Stimulated activated CD8-positive, alpha-beta memory T cell treated with anti-CD3 and anti-CD28 coated beads, Interleukin-7, amount 100 ng/mL, for 24 hours (primary cell): ENCODE measurements around the gene SUGCT.
"Not testable (repeated sequence)": the region's sequence is repeated elsewhere in the genome, so short reads cannot be mapped to it uniquely, and the experiment has no call there.

Experiments
- DNase-seq: peaks from one replicate; pipeline ENCODE4 v3.0.0-alpha.2; 2020; ENCODE audit warnings: low read depth

SUGCT gene

GRCh38 chr7:40200791-40201190 lies 66.0 kb downstream of the SUGCT start:
- DNase-seq = no peak

GRCh38 chr7:40202851-40203250 lies 68.0 kb downstream of the SUGCT start:
- DNase-seq = no peak

GRCh38 chr7:40204581-40204980 lies 69.8 kb downstream of the SUGCT start:
- no peak for DNase-seq

- DNase-seq = no peak
These were observed 71.2 kb downstream of the SUGCT start for GRCh38 chr7:40205992-40206391.

GRCh38 chr7:40211276-40212003 lies 76.6 kb downstream of the SUGCT start:
- DNase-seq = no peak

- DNase-seq = no peak
These were observed 78.5 kb downstream of the SUGCT start for GRCh38 chr7:40213291-40213690.

- DNase-seq = no peak
These were observed 79.1 kb downstream of the SUGCT start for GRCh38 chr7:40213856-40214255.

GRCh38 chr7:40218612-40219011 lies 83.8 kb downstream of the SUGCT start:
- not testable (repeated sequence) for DNase-seq

GRCh38 chr7:40219917-40220316 lies 85.1 kb downstream of the SUGCT start:
- DNase-seq = no peak

GRCh38 chr7:40220421-40220911 lies 85.7 kb downstream of the SUGCT start:
- no peak for DNase-seq

- no peak for DNase-seq
These were observed 87.0 kb downstream of the SUGCT start for GRCh38 chr7:40221836-40222235.

- no peak for DNase-seq
These were observed 88.8 kb downstream of the SUGCT start for GRCh38 chr7:40223451-40224127.

- DNase-seq = no peak
These were observed 95.3 kb downstream of the SUGCT start for GRCh38 chr7:40230101-40230500.

- no peak for DNase-seq
These were observed 97.0 kb downstream of the SUGCT start for GRCh38 chr7:40231796-40232195.

GRCh38 chr7:40232242-40232893 lies 97.6 kb downstream of the SUGCT start:
- no peak for DNase-seq

GRCh38 chr7:40234046-40234445 lies 99.2 kb downstream of the SUGCT start:
- DNase-seq = no peak

- DNase-seq = no peak
These were observed 99.9 kb downstream of the SUGCT start for GRCh38 chr7:40234666-40235065.

GRCh38 chr7:40237731-40238130 lies 102.9 kb downstream of the SUGCT start:
- DNase-seq = no peak

- DNase-seq = no peak
These were observed 105.0 kb downstream of the SUGCT start for GRCh38 chr7:40239755-40240303.

- DNase-seq = no peak
These were observed 108.3 kb downstream of the SUGCT start for GRCh38 chr7:40243076-40243475.

- no peak for DNase-seq
These were observed 109.4 kb downstream of the SUGCT start for GRCh38 chr7:40244226-40244625.

- no peak for DNase-seq
These were observed 113.9 kb downstream of the SUGCT start for GRCh38 chr7:40248681-40249080.

GRCh38 chr7:40253444-40253843 lies 118.6 kb downstream of the SUGCT start:
- DNase-seq = not testable (repeated sequence)
